IMR-90 (cell line): ENCODE data around the gene PHOSPHO1. TPM values are rescaled to one million over a fixed set of nuclear protein-coding genes. Genes with fewer than 3 reads are reported as not detected.

Experiments used
- ATAC-seq: fragments of 200-7000 bp; cut with Tn5 transposase; 2 replicates; pipeline ENCODE4 v1.9.1; 2020; ENCODE audit warnings: low read depth, mild to moderate bottlenecking, moderate library complexity
- BruUV-seq: library from RNA; stranded (reverse); fragments of 400-500 nt; replicated peaks from 2 replicates; lab custom pipeline; 2021; lab: Mats Ljungman, UMichigan
- CTCF ChIA-PET: fragments of 300-600 bp; formaldehyde crosslinking; extraction: SDS; loops from one replicate; lab custom pipeline; 2021; ENCODE audit warnings: antibody characterized with exemption; lab: Yijun Ruan, JAX
- POLR2A ChIA-PET: fragments of 300-600 bp; sonication (Branson Sonifier 250); formaldehyde crosslinking; loops from one replicate; lab custom pipeline; 2022; ENCODE audit warnings: antibody characterized with exemption; ENCODE audit not compliant: unreplicated experiment; lab: Charles Lee
- DNase-seq: peaks from one replicate; pipeline ENCODE4 v3.0.0; 2013
- H2AFZ ChIP-seq: replicated peaks from 2 replicates; pipeline ENCODE3; 2013; ENCODE audit warnings: low read length, mild to moderate bottlenecking; ENCODE audit not compliant: poor library complexity
- H2AK5ac ChIP-seq: 2 replicates; pipeline ENCODE4 v1.6.1; 2013; ENCODE audit warnings: low read depth, low read length, inconsistent platforms
- H2AK9ac ChIP-seq: replicated peaks from 2 replicates; pipeline ENCODE3; 2013; ENCODE audit warnings: mild to moderate bottlenecking, low read depth, low read length, moderate library complexity; ENCODE audit not compliant: poor library complexity
- H2BK120ac ChIP-seq: 2 replicates; pipeline ENCODE4 v1.6.1; 2013; ENCODE audit warnings: low read depth, low read length, inconsistent platforms
- H2BK15ac ChIP-seq: 3 replicates; pipeline ENCODE4 v1.6.1; 2013; ENCODE audit warnings: low read depth, low read length, inconsistent platforms
- H2BK20ac ChIP-seq: 2 replicates; pipeline ENCODE4 v1.6.1; 2013; ENCODE audit warnings: low read depth, mild to moderate bottlenecking, inconsistent platforms, low read length, moderate library complexity
- H2BK5ac ChIP-seq: 2 replicates; pipeline ENCODE4 v1.6.1; 2013; ENCODE audit warnings: mild to moderate bottlenecking, low read depth, low read length, inconsistent platforms; ENCODE audit not compliant: poor library complexity, severe bottlenecking
- H3K14ac ChIP-seq: replicated peaks from 2 replicates; pipeline ENCODE4 v1.6.1; 2013; ENCODE audit warnings: low read depth, low read length, inconsistent platforms
- H3K18ac ChIP-seq: 2 replicates; pipeline ENCODE4 v1.6.1; 2013; ENCODE audit warnings: low read depth, low read length, control low read depth
- H3K23ac ChIP-seq: 2 replicates; pipeline ENCODE4 v1.6.1; 2013; ENCODE audit warnings: low read depth, low read length, inconsistent platforms
- H3K27ac ChIP-seq: 2 replicates; pipeline ENCODE4 v1.5.1; 2013; ENCODE audit warnings: mild to moderate bottlenecking, control low read depth, low read length; ENCODE audit not compliant: insufficient read depth
- H3K27me3 ChIP-seq: 2 replicates; pipeline ENCODE4 v1.6.1; 2013; ENCODE audit warnings: low read length; ENCODE audit not compliant: control insufficient read depth, insufficient read depth
- H3K36me3 ChIP-seq: 2 replicates; pipeline ENCODE4 v1.6.1; 2013; ENCODE audit warnings: low read length, mixed read lengths; ENCODE audit not compliant: control insufficient read depth, insufficient read depth
- H3K4ac ChIP-seq: 2 replicates; pipeline ENCODE4 v1.6.1; 2013; ENCODE audit warnings: low read depth, low read length, inconsistent platforms
- H3K4me1 ChIP-seq: 2 replicates; pipeline ENCODE4 v1.6.1; 2013; ENCODE audit warnings: low read length, mixed read lengths; ENCODE audit not compliant: control insufficient read depth, insufficient read depth
- H3K4me2 ChIP-seq: 2 replicates; pipeline ENCODE4 v1.6.1; 2013; ENCODE audit warnings: low read depth, mild to moderate bottlenecking, control low read depth, low read length, moderate library complexity
- H3K4me3 ChIP-seq: 2 replicates; pipeline ENCODE4 v1.5.1; 2013; ENCODE audit warnings: low read depth, mild to moderate bottlenecking, control low read depth, low read length, moderate library complexity; ENCODE audit not compliant: insufficient read depth
- H3K56ac ChIP-seq: 2 replicates; pipeline ENCODE4 v1.6.1; 2013; ENCODE audit warnings: low read length, inconsistent platforms; ENCODE audit not compliant: insufficient read depth; ENCODE audit errors: extremely low read depth
- H3K79me1 ChIP-seq, 2 experiments: 2 replicates each; pipeline ENCODE4 v1.6.1; 2013; ENCODE audit warnings: low read length in 2 of 2, inconsistent platforms in 1 of 2, low read depth in 1 of 2
- H3K9ac ChIP-seq: 2 replicates; pipeline ENCODE4 v1.6.1; 2013; ENCODE audit warnings: low read depth, low read length, control low read depth
- H3K9me1 ChIP-seq: 2 replicates; pipeline ENCODE4 v1.6.1; 2013; ENCODE audit warnings: low read length, inconsistent platforms; ENCODE audit not compliant: insufficient read depth
- H3K9me3 ChIP-seq: 2 replicates; pipeline ENCODE4 v1.6.1; 2013; ENCODE audit warnings: low read length; ENCODE audit not compliant: control insufficient read depth, insufficient read depth
- H4K20me1 ChIP-seq: 2 replicates; pipeline ENCODE4 v1.6.1; 2013; ENCODE audit warnings: low read length, inconsistent platforms; ENCODE audit not compliant: insufficient read depth
- H4K5ac ChIP-seq: 2 replicates; pipeline ENCODE4 v1.6.1; 2013; ENCODE audit warnings: mild to moderate bottlenecking, low read depth, low read length, control low read depth
- H4K8ac ChIP-seq, 2 experiments: 2 replicates each; pipeline ENCODE4 v1.6.1; 2013; ENCODE audit warnings: low read depth in 2 of 2, low read length in 2 of 2, control low read depth in 1 of 2, inconsistent platforms in 1 of 2
- H4K91ac ChIP-seq: 2 replicates; pipeline ENCODE4 v1.6.1; 2013; ENCODE audit warnings: low read depth, low read length, inconsistent platforms; ENCODE audit not compliant: insufficient read depth
- BHLHE40 ChIP-seq: fragments of 150-350 bp; IDR thresholded peaks from 2 replicates; pipeline ENCODE4 v1.6.1; 2016; ENCODE audit warnings: mild to moderate bottlenecking, low read depth, low read length
- CEBPB ChIP-seq: IDR thresholded peaks from 2 replicates; pipeline ENCODE4 v1.6.1; 2012; ENCODE audit warnings: low read depth, low read length, improper control_type of control experiment
- CHD1 ChIP-seq: IDR thresholded peaks from 2 replicates; pipeline ENCODE4 v1.6.1; 2012; ENCODE audit warnings: low read depth, low read length, improper control_type of control experiment
- CTCF ChIP-seq: conservative IDR thresholded peaks from 2 replicates; pipeline ENCODE4 v1.5.1; 2012; ENCODE audit warnings: mild to moderate bottlenecking, low read depth, low read length, improper control_type of control experiment
- FOS ChIP-seq: fragments of 150-350 bp; IDR thresholded peaks from 2 replicates; pipeline ENCODE4 v1.6.1; 2016; ENCODE audit warnings: low read depth, low read length
- MAFK ChIP-seq: IDR thresholded peaks from 2 replicates; pipeline ENCODE4 v1.6.1; 2012; ENCODE audit warnings: low read depth, low read length, improper control_type of control experiment
- MAZ ChIP-seq: IDR thresholded peaks from 2 replicates; pipeline ENCODE4 v1.6.1; 2012; ENCODE audit warnings: low read depth, mild to moderate bottlenecking, low read length, improper control_type of control experiment, moderate library complexity, borderline replicate concordance
- MXI1 ChIP-seq: IDR thresholded peaks from 2 replicates; pipeline ENCODE4 v1.6.1; 2012; ENCODE audit warnings: low read depth, mild to moderate bottlenecking, low read length, moderate library complexity, borderline replicate concordance
- NFE2L2 ChIP-seq: fragments of 150-350 bp; IDR thresholded peaks from 2 replicates; pipeline ENCODE4 v1.6.1; 2016; ENCODE audit warnings: low read depth, mild to moderate bottlenecking, low read length
- POLR2A ChIP-seq: IDR thresholded peaks from 2 replicates; pipeline ENCODE4 v1.6.1; 2012; ENCODE audit warnings: mild to moderate bottlenecking, low read depth, low read length
- RAD21 ChIP-seq: IDR thresholded peaks from 2 replicates; pipeline ENCODE4 v1.6.1; 2012; ENCODE audit warnings: low read length, improper control_type of control experiment
- RCOR1 ChIP-seq: IDR thresholded peaks from 2 replicates; pipeline ENCODE4 v1.6.1; 2012; ENCODE audit warnings: mild to moderate bottlenecking, low read length, improper control_type of control experiment; ENCODE audit not compliant: insufficient replicate concordance
- RFX5 ChIP-seq: IDR thresholded peaks from 2 replicates; pipeline ENCODE4 v1.8.0; 2012; ENCODE audit warnings: low read depth, mild to moderate bottlenecking, low read length, moderate library complexity
- SMC3 ChIP-seq: fragments of 150-350 bp; IDR thresholded peaks from 2 replicates; pipeline ENCODE4 v1.6.1; 2016; ENCODE audit warnings: low read depth, mild to moderate bottlenecking, antibody characterized with exemption, low read length, moderate library complexity
- whole genome bisulfite sequencing, 2 experiments: methylation state at CpG; one replicate each; pipeline versions ENCODE4 v1.1.5 to v1.1.7; 2013; ENCODE audit warnings: missing lambda C conversion rate in 2 of 2; ENCODE audit not compliant: insufficient read length in 1 of 2; ENCODE audit errors: extremely low coverage in 2 of 2; 5-methylcytosine and 5-hydroxymethylcytosine counted together
- dilution Hi-C: fragments of 300-500 bp; cut with HindIII; formaldehyde crosslinking; loops from one replicate; pipeline ENCODE4 v1.14.3; 2018; ENCODE audit warnings: low sequenced_read_pairs; ENCODE audit not compliant: unreplicated experiment
- in situ Hi-C: fragments of 300-500 bp; cut with MboI; formaldehyde crosslinking; loops from 3 replicates; pipeline ENCODE4 v1.14.3; 2019; ENCODE audit warnings: low sequenced_read_pairs, inconsistent platforms, mixed read lengths
- intact Hi-C: fragments of 100-400 bp; cut with micrococcal nuclease; formaldehyde crosslinking; loops from 2 replicates; pipeline ENCODE4 v1.10.0; 2022
- polyA plus RNA-seq, 3 experiments: library from polyadenylated mRNA; depleted of rRNA; stranded (reverse); fragments of >200 nt; gene quantifications; 2 replicates each; pipeline ENCODE4 v1.2.3, GENCODE V29; 2012; ENCODE audit warnings: low replicate concordance in 1 of 3
- total RNA-seq: library from RNA; depleted of rRNA; stranded (reverse); fragments of >200 nt; gene quantifications from 2 replicates; pipeline ENCODE4 v1.2.3, GENCODE V29; 2012
- TF ChIP-seq, protein P1 (sequence below): fragments of 150-350 bp; IDR thresholded peaks from 2 replicates; pipeline ENCODE4 v1.6.1; 2016; ENCODE audit warnings: low read depth, mild to moderate bottlenecking, low read length, moderate library complexity, borderline replicate concordance
- TF ChIP-seq, protein P2 (sequence below): fragments of 150-350 bp; IDR thresholded peaks from 2 replicates; pipeline ENCODE4 v1.6.1; 2017; ENCODE audit warnings: mild to moderate bottlenecking, antibody characterized with exemption, low read length, low read depth

Gene PHOSPHO1
- total and polyA plus RNA-seq, 2 of the 4 experiments (the other 2 are of a cell fraction) = under 0.01 to 0.48 TPM

DNA sequence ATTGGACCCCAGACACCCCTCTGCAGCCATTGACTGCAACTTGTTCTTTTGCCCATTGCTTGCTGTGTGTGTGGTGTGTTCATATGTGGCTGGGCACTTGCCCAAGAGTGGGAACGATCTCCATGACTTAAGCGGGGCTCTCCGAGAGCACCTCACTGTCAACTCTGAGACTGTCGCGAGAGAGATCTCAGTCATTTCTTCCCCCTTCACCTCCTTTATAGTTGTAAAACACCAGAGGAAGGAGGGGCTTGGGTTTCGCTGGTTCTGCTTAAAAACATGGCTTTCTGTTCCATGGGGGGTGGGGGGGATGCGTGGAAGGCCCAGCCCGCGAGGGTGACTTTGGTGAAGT, 7.4 kb downstream of the PHOSPHO1 start:
- Histone ChIP-seq H3K14ac (no peak overlapping the region), H3K36me3 (no peaks in the 10 kb centered on the region), H3K56ac (no peak overlapping the region), H3K4ac (no peak overlapping the region), H2BK5ac (no peak overlapping the region), H3K23ac (no peak overlapping the region), H3K27me3 (peaks cover 47% of the 10 kb centered on the region), H3K27ac (no peak overlapping the region), H3K4me3 (no peak overlapping the region), H2BK15ac (no peak overlapping the region), H4K5ac (no peak overlapping the region), H2BK20ac (no peak overlapping the region), H2BK120ac (no peak overlapping the region), H4K8ac (no peak overlapping the region), H4K91ac (no peak overlapping the region), H3K4me1 (no peaks in the 10 kb centered on the region; the same call in 1 of the 2 replicates), H3K4me2 (0 out of 2 replicates have a peak overlapping the region, but pooled peaks have one; percentile 28), H4K20me1 (no peaks in the 10 kb centered on the region), H3K79me1 (no peaks in the 10 kb centered on the region), H3K9me1 (no peaks in the 10 kb centered on the region), H2AFZ (peak overlapping the region; percentile 74), H2AK9ac (peak overlapping the region; percentile 70), H3K18ac (no peak overlapping the region), H3K9me3 (no peaks in the 10 kb centered on the region), H3K9ac (no peak overlapping the region), H2AK5ac (no peak overlapping the region)
- no TSS peak for BruUV-seq
- in situ Hi-C loops = no loop called here
- POLR2A ChIA-PET = no interaction called here
- intact Hi-C loops = no loop called here
- CTCF ChIA-PET = interaction anchor here (1.0 kb wide), 1 partner anchor 9 kb away, joined by 3 read pairs; no protein-coding TSS in a partner anchor
- ATAC-seq = no peak
- TF ChIP-seq CHD1 = no peak
- TF ChIP-seq, protein P1, sequence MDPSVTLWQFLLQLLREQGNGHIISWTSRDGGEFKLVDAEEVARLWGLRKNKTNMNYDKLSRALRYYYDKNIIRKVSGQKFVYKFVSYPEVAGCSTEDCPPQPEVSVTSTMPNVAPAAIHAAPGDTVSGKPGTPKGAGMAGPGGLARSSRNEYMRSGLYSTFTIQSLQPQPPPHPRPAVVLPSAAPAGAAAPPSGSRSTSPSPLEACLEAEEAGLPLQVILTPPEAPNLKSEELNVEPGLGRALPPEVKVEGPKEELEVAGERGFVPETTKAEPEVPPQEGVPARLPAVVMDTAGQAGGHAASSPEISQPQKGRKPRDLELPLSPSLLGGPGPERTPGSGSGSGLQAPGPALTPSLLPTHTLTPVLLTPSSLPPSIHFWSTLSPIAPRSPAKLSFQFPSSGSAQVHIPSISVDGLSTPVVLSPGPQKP = no peak
- TF ChIP-seq CTCF = no peak
- TF ChIP-seq MXI1 = no peak
- TF ChIP-seq RCOR1 = no peak
- TF ChIP-seq BHLHE40 = no peak
- TF ChIP-seq SMC3 = no peak
- TF ChIP-seq, protein P2, sequence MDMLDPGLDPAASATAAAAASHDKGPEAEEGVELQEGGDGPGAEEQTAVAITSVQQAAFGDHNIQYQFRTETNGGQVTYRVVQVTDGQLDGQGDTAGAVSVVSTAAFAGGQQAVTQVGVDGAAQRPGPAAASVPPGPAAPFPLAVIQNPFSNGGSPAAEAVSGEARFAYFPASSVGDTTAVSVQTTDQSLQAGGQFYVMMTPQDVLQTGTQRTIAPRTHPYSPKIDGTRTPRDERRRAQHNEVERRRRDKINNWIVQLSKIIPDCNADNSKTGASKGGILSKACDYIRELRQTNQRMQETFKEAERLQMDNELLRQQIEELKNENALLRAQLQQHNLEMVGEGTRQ = no peak
- no peak for TF ChIP-seq FOS
- TF ChIP-seq MAFK = no peak
- no peak for TF ChIP-seq NFE2L2
- TF ChIP-seq RFX5 = no peak
- TF ChIP-seq CEBPB = no peak
- no peak for TF ChIP-seq RAD21
- no peak for TF ChIP-seq MAZ
- TF ChIP-seq POLR2A = no peak
- dilution Hi-C loops = no loop called here
- no CpG with 5 or more reads among the region's 9 CpGs for WGBS, 2 experiments
- DNase-seq = no peak
